Neural progenitor cell (in vitro differentiated cells): ENCODE results near the gene AKAP6.

ENCODE experiments used
- EZH2 ChIP-seq: fragments of 200-600 bp; sonication (generic); IDR thresholded peaks from 2 replicates; pipeline ENCODE4 v1.6.1; 2017; ENCODE audit warnings: antibody characterized with exemption, mild to moderate bottlenecking, moderate library complexity
- TF ChIP-seq, protein P1 (sequence below): fragments of 200-600 bp; sonication (generic); IDR thresholded peaks from 2 replicates; pipeline ENCODE4 v1.5.1; 2017; ENCODE audit warnings: antibody characterized with exemption, mild to moderate bottlenecking

DNA sequence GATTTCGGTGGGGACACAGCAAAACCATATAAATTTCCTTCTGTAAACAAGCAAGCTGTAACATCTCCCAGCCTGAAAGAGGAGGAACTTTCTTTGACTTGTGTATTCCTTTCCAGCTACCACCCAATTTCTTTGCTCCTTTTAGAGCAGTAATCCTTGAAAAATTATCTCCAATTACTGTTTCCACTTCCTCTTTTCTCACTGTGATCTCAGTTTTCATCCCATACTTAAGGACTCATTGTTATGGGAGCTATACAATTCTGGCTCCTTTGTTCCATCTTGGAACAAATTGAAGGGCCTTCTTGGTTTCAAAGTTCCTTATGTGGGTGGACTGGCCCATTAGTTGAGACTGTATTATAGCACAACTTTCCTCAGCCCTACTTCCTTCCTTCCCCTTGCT lies 152.6 kb downstream of the AKAP6 start:
- TF ChIP-seq EZH2, result no peak
- TF ChIP-seq, protein P1, sequence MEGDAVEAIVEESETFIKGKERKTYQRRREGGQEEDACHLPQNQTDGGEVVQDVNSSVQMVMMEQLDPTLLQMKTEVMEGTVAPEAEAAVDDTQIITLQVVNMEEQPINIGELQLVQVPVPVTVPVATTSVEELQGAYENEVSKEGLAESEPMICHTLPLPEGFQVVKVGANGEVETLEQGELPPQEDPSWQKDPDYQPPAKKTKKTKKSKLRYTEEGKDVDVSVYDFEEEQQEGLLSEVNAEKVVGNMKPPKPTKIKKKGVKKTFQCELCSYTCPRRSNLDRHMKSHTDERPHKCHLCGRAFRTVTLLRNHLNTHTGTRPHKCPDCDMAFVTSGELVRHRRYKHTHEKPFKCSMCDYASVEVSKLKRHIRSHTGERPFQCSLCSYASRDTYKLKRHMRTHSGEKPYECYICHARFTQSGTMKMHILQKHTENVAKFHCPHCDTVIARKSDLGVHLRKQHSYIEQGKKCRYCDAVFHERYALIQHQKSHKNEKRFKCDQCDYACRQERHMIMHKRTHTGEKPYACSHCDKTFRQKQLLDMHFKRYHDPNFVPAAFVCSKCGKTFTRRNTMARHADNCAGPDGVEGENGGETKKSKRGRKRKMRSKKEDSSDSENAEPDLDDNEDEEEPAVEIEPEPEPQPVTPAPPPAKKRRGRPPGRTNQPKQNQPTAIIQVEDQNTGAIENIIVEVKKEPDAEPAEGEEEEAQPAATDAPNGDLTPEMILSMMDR, result no peak
